HCT116 (cell line): ENCODE results near the gene STOX2. TPM values are rescaled to one million over a fixed set of nuclear protein-coding genes. Genes with fewer than 3 reads are reported as not detected.

Source experiments
- ATAC-seq: fragments of 200-7000 bp; cut with Tn5 transposase; 2 replicates; pipeline ENCODE4 v1.9.1; 2020; ENCODE audit warnings: mild to moderate bottlenecking, moderate library complexity
- BruUV-seq: library from RNA; stranded (reverse); fragments of 400-500 nt; replicated peaks from 2 replicates; lab custom pipeline; 2021; lab: Mats Ljungman, UMichigan
- CTCF ChIA-PET: fragments of 300-600 bp; sonication (Branson Sonifier 250); formaldehyde crosslinking; loops from one replicate; lab custom pipeline; 2021; ENCODE audit warnings: antibody characterized with exemption; lab: Charles Lee
- POLR2A ChIA-PET: fragments of 300-600, 350-600 bp; sonication (Branson Sonifier 250); formaldehyde crosslinking; loops from one replicate; lab custom pipeline; 2021; ENCODE audit warnings: antibody characterized with exemption; lab: Charles Lee
- RAD21 ChIA-PET, 2 experiments: fragments of 300-600 bp; sonication (Branson Sonifier 250); formaldehyde crosslinking; loops; one replicate each; lab custom pipeline; 2023; ENCODE audit warnings: low total read pairs in 2 of 2; ENCODE audit not compliant: uncharacterized antibody in 2 of 2, unreplicated experiment in 2 of 2, low non-redundant PET in 1 of 2; lab: Charles Lee
- DNase-seq: peaks from one replicate; pipeline ENCODE4 v3.0.0-alpha.2; 2010; ENCODE audit warnings: low read depth, low spot score
- H2AFZ ChIP-seq: fragments of 200-600 bp; shearing (Covaris generic), sonication (generic); 2 replicates; pipeline ENCODE4 v1.6.1; 2017; ENCODE audit warnings: low read depth, mixed run types, mixed read lengths, antibody characterized with exemption, low read length; ENCODE audit not compliant: poor library complexity, severe bottlenecking
- H3K27ac ChIP-seq: 2 replicates; pipeline ENCODE4 v1.5.1; 2012; ENCODE audit warnings: low read depth, low read length
- H3K27me3 ChIP-seq: fragments of 200-600 bp; sonication (generic); 2 replicates; pipeline ENCODE4 v1.6.1; 2016; ENCODE audit warnings: mixed run types, low read length, mixed read lengths; ENCODE audit not compliant: insufficient read depth
- H3K36me3 ChIP-seq, 2 experiments: fragments of 200-500 bp in 1 of 2; fragments of 200-600 bp in 1 of 2; sonication (Bioruptor generic) in 1 of 2; sonication (generic) in 1 of 2; 2 replicates each; pipeline versions ENCODE4 v1.5.1 to v1.6.1; 2014 to 2016; ENCODE audit warnings: low read length in 2 of 2, inconsistent platforms in 1 of 2, mixed read lengths in 1 of 2, mixed run types in 1 of 2; ENCODE audit not compliant: insufficient read depth in 2 of 2, control insufficient read depth in 1 of 2
- H3K4me1 ChIP-seq, 2 experiments: fragments of 200-600 bp in 1 of 2; sonication (generic) in 1 of 2; 2 replicates each; pipeline versions ENCODE4 v1.5.1 to v1.6.1; 2012 to 2017; ENCODE audit warnings: low read length in 2 of 2, inconsistent platforms in 1 of 2, mild to moderate bottlenecking in 1 of 2, mixed read lengths in 1 of 2, mixed run types in 1 of 2, moderate library complexity in 1 of 2; ENCODE audit not compliant: insufficient read depth in 2 of 2, control insufficient read depth in 1 of 2
- H3K4me2 ChIP-seq: fragments of 200-600 bp; sonication (generic); 2 replicates; pipeline ENCODE4 v1.6.1; 2017; ENCODE audit warnings: mixed run types, low read length, mixed read lengths
- H3K4me3 ChIP-seq, 2 experiments: fragments of 200-600 bp in 1 of 2; sonication (generic) in 1 of 2; replicated peaks in 1 of 2; 2 replicates each; pipeline ENCODE4 v1.5.1; 2011 to 2016; ENCODE audit warnings: low read length in 2 of 2, control low read depth in 1 of 2, low read depth in 1 of 2, mild to moderate bottlenecking in 1 of 2, mixed read lengths in 1 of 2, mixed run types in 1 of 2
- H3K79me2 ChIP-seq: fragments of 200-600 bp; sonication (generic); 2 replicates; pipeline ENCODE4 v1.6.1; 2017; ENCODE audit warnings: mild to moderate bottlenecking, mixed run types, low read length, moderate library complexity, mixed read lengths; ENCODE audit not compliant: insufficient read depth
- H3K9ac ChIP-seq: fragments of 200-600 bp; sonication (generic); 2 replicates; pipeline ENCODE4 v1.6.1; 2016; ENCODE audit warnings: low read length, mixed read lengths
- H3K9me2 ChIP-seq: fragments of 200-600 bp; sonication (generic), shearing (Covaris generic); 2 replicates; pipeline ENCODE4 v1.6.1; 2017; ENCODE audit warnings: mixed run types, mild to moderate bottlenecking, moderate library complexity; ENCODE audit not compliant: insufficient read depth
- H3K9me3 ChIP-seq, 2 experiments: fragments of 200-500 bp in 1 of 2; fragments of 200-600 bp in 1 of 2; sonication (Bioruptor generic) in 1 of 2; sonication (generic) in 1 of 2; 2 replicates each; pipeline ENCODE4 v1.6.1; 2014 to 2017; ENCODE audit warnings: low read length in 2 of 2, mixed read lengths in 2 of 2, inconsistent platforms in 1 of 2, low read depth in 1 of 2, mild to moderate bottlenecking in 1 of 2, mixed run types in 1 of 2, moderate library complexity in 1 of 2; ENCODE audit not compliant: control insufficient read depth in 1 of 2, insufficient read depth in 1 of 2
- H4K20me1 ChIP-seq: fragments of 200-600 bp; sonication (generic), shearing (Covaris generic); 2 replicates; pipeline ENCODE4 v1.6.1; 2017; ENCODE audit warnings: mixed run types, mild to moderate bottlenecking, moderate library complexity; ENCODE audit not compliant: insufficient read depth
- ATF3 ChIP-seq: IDR thresholded peaks from 2 replicates; pipeline ENCODE4 v1.6.1; 2012
- CTCF ChIP-seq, 3 experiments: fragments of 200-600 bp in 1 of 3; sonication (generic) in 1 of 3; IDR thresholded peaks in 2 of 3; conservative IDR thresholded peaks in 1 of 3; 2 replicates each; pipeline ENCODE4 v1.5.1; 2012 to 2017; ENCODE audit warnings: low read depth in 2 of 3, low read length in 2 of 3, antibody characterized with exemption in 1 of 3, borderline replicate concordance in 1 of 3, control low read depth in 1 of 3, mild to moderate bottlenecking in 1 of 3, mixed read lengths in 1 of 3, mixed run types in 1 of 3, moderate library complexity in 1 of 3; ENCODE audit not compliant: insufficient read depth in 1 of 3
- EGR1 ChIP-seq: IDR thresholded peaks from 2 replicates; pipeline ENCODE4 v1.6.1; 2012; ENCODE audit warnings: low read depth
- ELF1 ChIP-seq: IDR thresholded peaks from 2 replicates; pipeline ENCODE4 v1.6.1; 2012; ENCODE audit warnings: low read depth, borderline replicate concordance
- EZH2phosphoT487 ChIP-seq: fragments of 200-600 bp; IDR thresholded peaks from 2 replicates; pipeline ENCODE4 v1.6.1; 2018; ENCODE audit warnings: antibody characterized with exemption, borderline replicate concordance
- JUND ChIP-seq: IDR thresholded peaks from 2 replicates; pipeline ENCODE4 v1.6.1; 2012
- MAX ChIP-seq: IDR thresholded peaks from 2 replicates; pipeline ENCODE4 v1.6.1; 2012
- POLR2A ChIP-seq: IDR thresholded peaks from 2 replicates; pipeline ENCODE4 v1.7.0; 2011; ENCODE audit warnings: borderline replicate concordance; ENCODE audit not compliant: insufficient read depth, insufficient read length; ENCODE audit errors: extremely low read depth
- POLR2AphosphoS5 ChIP-seq: IDR thresholded peaks from 2 replicates; pipeline ENCODE4 v1.6.1; 2011; ENCODE audit warnings: mild to moderate bottlenecking, low read depth, low read length, moderate library complexity
- RAD21 ChIP-seq: IDR thresholded peaks from 2 replicates; pipeline ENCODE4 v1.6.1; 2012; ENCODE audit warnings: low read depth, mild to moderate bottlenecking
- REST ChIP-seq: IDR thresholded peaks from 2 replicates; pipeline ENCODE4 v1.6.1; 2012; ENCODE audit warnings: low read depth
- SIN3A ChIP-seq: IDR thresholded peaks from 2 replicates; pipeline ENCODE4 v1.6.1; 2012; ENCODE audit warnings: low read depth
- TCF7L2 ChIP-seq: IDR thresholded peaks from 2 replicates; pipeline ENCODE4 v1.7.0; 2011; ENCODE audit warnings: borderline replicate concordance, inconsistent platforms; ENCODE audit not compliant: insufficient read depth, insufficient read length; ENCODE audit errors: extremely low read depth
- YY1 ChIP-seq: IDR thresholded peaks from 2 replicates; pipeline ENCODE4 v1.6.1; 2011; ENCODE audit warnings: low read length, low read depth, moderate library complexity, mild to moderate bottlenecking; ENCODE audit not compliant: insufficient replicate concordance; ENCODE audit errors: extremely low read depth
- ZFX ChIP-seq: fragments of 450-650 bp; IDR thresholded peaks from 2 replicates; pipeline ENCODE4 v1.6.1; 2017
- intact Hi-C: fragments of 100-400 bp; cut with micrococcal nuclease; formaldehyde crosslinking; loops from 2 replicates; pipeline ENCODE4 v1.10.0; 2022
- total RNA-seq: library from RNA; stranded (reverse); gene quantifications from one replicate; pipeline ENCODE4 v1.2.1, GENCODE V29; 2021; ENCODE audit not compliant: unreplicated experiment

STOX2 gene
- total RNA-seq, 1 experiment from 2014 or later: 6.3 TPM

GRCh38 chr4:183926950-183927349 lies 21.8 kb downstream of the STOX2 start:
- ChIA-PET RAD21 (no interaction called here), POLR2A (no interaction called here), CTCF (no interaction called here)
- Histone ChIP-seq H3K4me3 (no peak overlapping the region), H3K27me3 (no peaks in the 10 kb centered on the region), H3K9me3 (no peaks in the 10 kb centered on the region), H3K36me3 (no peaks in the 10 kb centered on the region), H3K27ac (no peak overlapping the region), H3K4me1 (no peaks in the 10 kb centered on the region), H2AFZ (no peak overlapping the region), H3K79me2 (no peaks in the 10 kb centered on the region), H3K9me2 (no peaks in the 10 kb centered on the region), H3K9ac (no peak overlapping the region), H3K4me2 (no peak overlapping the region), H4K20me1 (no peaks in the 10 kb centered on the region)
- no TSS peak for BruUV-seq
- intact Hi-C loops: no loop called here
- DNase-seq (no peak), ATAC-seq (no peak)
- TF ChIP-seq JUND (no peak), POLR2A (no peak), POLR2AphosphoS5 (no peak), ATF3 (no peak), ZFX (no peak), SIN3A (no peak), ELF1 (no peak), RAD21 (no peak), EGR1 (no peak), CTCF (IDR thresholded peaks at IDR 0.05 in 2 of 3, conservative IDR thresholded peaks at IDR 0.05 in 1 of 3; ENCODE audit: borderline replicate concordance in 1 of 3, insufficient read depth in 1 of 3, low read depth in 2 of 3, low read length in 2 of 3) (no peak), TCF7L2 (no peak), YY1 (no peak), REST (no peak), MAX (no peak), EZH2phosphoT487 (no peak)
